ENCODE results near the gene BPGM. TPM values are rescaled to one million over a fixed set of nuclear protein-coding genes. Genes with fewer than 3 reads are reported as not detected.

BPGM gene
- total and polyA plus RNA-seq, 9 of the 15 experiments (the other 6 are each of a cell fraction or from before 2014, with no cell fraction given): 14.1 to 46.1 (median 21.2) TPM

GRCh38 chr7:134618756-134619530 is 27.7 kb upstream of the BPGM start:
- H3K9ac ChIP-seq (ENCODE audit: insufficient read depth in 1 of 2, low read depth in 2 of 2, low read length in 2 of 2): no peak overlapping the region
- no peaks in the 10 kb centered on the region for H3K4me1 ChIP-seq (replicated peaks in 1 of 2; ENCODE audit: control insufficient read depth in 2 of 2, insufficient read depth in 2 of 2, low read length in 2 of 2)
- no peak for ATAC-seq
- no peaks in the 10 kb centered on the region for H4K20me1 ChIP-seq (replicated peaks; ENCODE audit: control insufficient read depth, insufficient read depth, low read length)
- no peak overlapping the region for H2AFZ ChIP-seq (ENCODE audit: low read depth, low read length)
- no peaks in the 10 kb centered on the region for H3K9me1 ChIP-seq (ENCODE audit: control insufficient read depth, insufficient read depth, low read length)
- H3K36me3 ChIP-seq (ENCODE audit: control insufficient read depth, insufficient read depth, low read length): no peaks in the 10 kb centered on the region
- H3K4me3 ChIP-seq: no peak overlapping the region
- no peak for TF ChIP-seq TAF7 (tag; IDR thresholded peaks at IDR 0.05)
- in situ Hi-C loops (cut with MboI): no loop called here
- intact Hi-C loops (cut with micrococcal nuclease): no loop called here
- H3K27me3 ChIP-seq (ENCODE audit: control insufficient read depth in 2 of 2, insufficient read depth in 2 of 2, low read length in 2 of 2): peaks cover 3 to 5% of the 10 kb centered on the region in 2 experiments; a peak in 2 of 5 replicates
- no peaks in the 10 kb centered on the region for H3K79me2 ChIP-seq (ENCODE audit: control insufficient read depth, insufficient read depth, low read length)
- H3K9me3 ChIP-seq (replicated peaks; ENCODE audit: control insufficient read depth, insufficient read depth, low read depth, low read length): no peaks in the 10 kb centered on the region
- BruUV-seq (replicated peaks): no TSS peak
- no peak overlapping the region for H3K4me2 ChIP-seq (ENCODE audit: insufficient read depth, low read length)
- no peak for DNase-seq (ENCODE audit: extremely low read depth in 1 of 4, low spot score in 3 of 4)
- H3K27ac ChIP-seq (ENCODE audit: extremely low read depth, low read depth, low read length): no peak overlapping the region
- no peak for FAIRE-seq
- POLR2A ChIA-PET: interaction anchor here (0.5 to 0.7 kb wide), 3 partner anchors 355 to 552 kb away, joined by 3 read pairs; partner anchors contain the start of gene CYREN
- WGBS (ENCODE audit: insufficient coverage, low coverage, missing lambda C conversion rate): 0% methylated on average over 5 of the region's 5 CpGs
- CTCF ChIA-PET (ENCODE audit: low intra/inter-chr PET ratio): no interaction called here

- FAIRE-seq (no peak), DNase-seq (ENCODE audit: extremely low read depth in 1 of 4, low spot score in 3 of 4) (no peak), ATAC-seq (no peak)
- Histone ChIP-seq H3K4me1 (replicated peaks in 1 of 2; ENCODE audit: control insufficient read depth in 2 of 2, insufficient read depth in 2 of 2, low read length in 2 of 2) (no peaks in the 10 kb centered on the region), H3K79me2 (ENCODE audit: control insufficient read depth, insufficient read depth, low read length) (no peaks in the 10 kb centered on the region), H3K27ac (ENCODE audit: extremely low read depth, low read depth, low read length) (no peak overlapping the region), H3K27me3 (ENCODE audit: control insufficient read depth in 2 of 2, insufficient read depth in 2 of 2, low read length in 2 of 2) (peaks cover 3 to 5% of the 10 kb centered on the region in 2 experiments; a peak in 2 of 5 replicates), H3K9ac (ENCODE audit: insufficient read depth in 1 of 2, low read depth in 2 of 2, low read length in 2 of 2) (no peak overlapping the region), H2AFZ (ENCODE audit: low read depth, low read length) (no peak overlapping the region), H3K4me2 (ENCODE audit: insufficient read depth, low read length) (no peak overlapping the region), H3K9me3 (replicated peaks; ENCODE audit: control insufficient read depth, insufficient read depth, low read depth, low read length) (no peaks in the 10 kb centered on the region), H3K36me3 (ENCODE audit: control insufficient read depth, insufficient read depth, low read length) (no peaks in the 10 kb centered on the region), H3K9me1 (ENCODE audit: control insufficient read depth, insufficient read depth, low read length) (no peaks in the 10 kb centered on the region), H3K4me3 (no peak overlapping the region), H4K20me1 (replicated peaks; ENCODE audit: control insufficient read depth, insufficient read depth, low read length) (no peaks in the 10 kb centered on the region)
- in situ Hi-C loops (cut with MboI): no loop called here
- BruUV-seq (replicated peaks): no TSS peak
- WGBS (ENCODE audit: insufficient coverage, low coverage, missing lambda C conversion rate): 0% methylated on average over 2 of the region's 2 CpGs
- CTCF ChIA-PET (ENCODE audit: low intra/inter-chr PET ratio): no interaction called here
- intact Hi-C loops (cut with micrococcal nuclease): no loop called here
- POLR2A ChIA-PET: interaction anchor here (0.7 kb wide), 1 partner anchor 356 kb away, joined by 3 read pairs; no protein-coding TSS in a partner anchor
- no peak for TF ChIP-seq GTF2E2 (tag; IDR thresholded peaks at IDR 0.05)
- TF ChIP-seq FIP1L1 (IDR thresholded peaks at IDR 0.05; ENCODE audit: low read depth, low read length, poor library complexity, severe bottlenecking): no peak
- TF ChIP-seq, protein P1, sequence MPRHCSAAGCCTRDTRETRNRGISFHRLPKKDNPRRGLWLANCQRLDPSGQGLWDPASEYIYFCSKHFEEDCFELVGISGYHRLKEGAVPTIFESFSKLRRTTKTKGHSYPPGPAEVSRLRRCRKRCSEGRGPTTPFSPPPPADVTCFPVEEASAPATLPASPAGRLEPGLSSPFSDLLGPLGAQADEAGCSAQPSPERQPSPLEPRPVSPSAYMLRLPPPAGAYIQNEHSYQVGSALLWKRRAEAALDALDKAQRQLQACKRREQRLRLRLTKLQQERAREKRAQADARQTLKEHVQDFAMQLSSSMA (CRISPR knock-in tag; IDR thresholded peaks at IDR 0.05): no peak
- TF ChIP-seq, protein P2, sequence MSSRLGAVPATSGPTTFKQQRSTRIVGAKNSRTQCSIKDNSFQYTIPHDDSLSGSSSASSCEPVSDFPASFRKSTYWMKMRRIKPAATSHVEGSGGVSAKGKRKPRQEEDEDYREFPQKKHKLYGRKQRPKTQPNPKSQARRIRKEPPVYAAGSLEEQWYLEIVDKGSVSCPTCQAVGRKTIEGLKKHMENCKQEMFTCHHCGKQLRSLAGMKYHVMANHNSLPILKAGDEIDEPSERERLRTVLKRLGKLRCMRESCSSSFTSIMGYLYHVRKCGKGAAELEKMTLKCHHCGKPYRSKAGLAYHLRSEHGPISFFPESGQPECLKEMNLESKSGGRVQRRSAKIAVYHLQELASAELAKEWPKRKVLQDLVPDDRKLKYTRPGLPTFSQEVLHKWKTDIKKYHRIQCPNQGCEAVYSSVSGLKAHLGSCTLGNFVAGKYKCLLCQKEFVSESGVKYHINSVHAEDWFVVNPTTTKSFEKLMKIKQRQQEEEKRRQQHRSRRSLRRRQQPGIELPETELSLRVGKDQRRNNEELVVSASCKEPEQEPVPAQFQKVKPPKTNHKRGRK (tag; IDR thresholded peaks at IDR 0.05): no peak
- no peak for TF ChIP-seq PHF8 (IDR thresholded peaks at IDR 0.05; ENCODE audit: borderline replicate concordance, low read length)
- TF ChIP-seq CBX8 (IDR thresholded peaks at IDR 0.05; ENCODE audit: borderline replicate concordance, extremely low read depth, low read depth, low read length, poor library complexity, severe bottlenecking): no peak
- TF ChIP-seq ZNF507 (tag; conservative IDR thresholded peaks at IDR 0.05): no peak
- no peak for TF ChIP-seq U2AF1 (optimal IDR thresholded peaks at IDR 0.05; ENCODE audit: low read depth, low read length)
- no peak for TF ChIP-seq FOS (IDR thresholded peaks at IDR 0.05; ENCODE audit: extremely low read depth, insufficient read length)
These were observed 26.9 kb upstream of the BPGM start for GRCh38 chr7:134619627-134620331.

Data from K562 (cell line).